ENCODE results near the gene BANP. TPM values are rescaled to one million over a fixed set of nuclear protein-coding genes. Genes with fewer than 3 reads are reported as not detected.

Gene BANP
- total and polyA plus RNA-seq, 2 experiments from 2014 or later = 26.7 to 27.9 TPM

DNA sequence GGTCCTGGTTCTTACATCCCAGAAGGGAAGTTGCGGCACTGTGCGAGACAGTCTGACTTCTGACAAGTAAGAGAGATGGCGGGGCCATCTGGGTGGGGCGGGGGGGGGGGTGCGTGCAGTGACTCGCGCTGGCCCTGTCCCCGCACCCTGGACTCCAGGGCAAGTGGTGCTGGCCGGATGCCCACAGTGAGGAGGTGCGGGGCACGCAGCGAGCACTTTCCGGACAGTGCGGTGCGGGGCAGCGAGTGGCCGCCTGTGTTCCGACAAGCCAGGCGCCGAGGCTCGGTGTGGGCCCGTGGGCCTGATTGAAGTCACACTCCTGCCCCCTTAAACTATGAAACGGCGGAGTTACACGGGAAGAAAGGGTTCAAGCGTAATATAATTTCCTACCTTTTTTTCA lies 106.4 kb downstream of the BANP start:
- Histone ChIP-seq H3K4me3 (no peak overlapping the region), H3K9me3 (ENCODE audit: low read depth) (no peaks in the 10 kb centered on the region), H3K27ac (no peak overlapping the region), H3K4me1 (ENCODE audit: low read depth) (peaks cover 5% of the 10 kb centered on the region), H3K27me3 (no peaks in the 10 kb centered on the region), H3K36me3 (no peaks in the 10 kb centered on the region)
- no peak for DNase-seq (ENCODE audit: low read depth in 1 of 2, low spot score in 1 of 2)
- TF ChIP-seq, protein P1, sequence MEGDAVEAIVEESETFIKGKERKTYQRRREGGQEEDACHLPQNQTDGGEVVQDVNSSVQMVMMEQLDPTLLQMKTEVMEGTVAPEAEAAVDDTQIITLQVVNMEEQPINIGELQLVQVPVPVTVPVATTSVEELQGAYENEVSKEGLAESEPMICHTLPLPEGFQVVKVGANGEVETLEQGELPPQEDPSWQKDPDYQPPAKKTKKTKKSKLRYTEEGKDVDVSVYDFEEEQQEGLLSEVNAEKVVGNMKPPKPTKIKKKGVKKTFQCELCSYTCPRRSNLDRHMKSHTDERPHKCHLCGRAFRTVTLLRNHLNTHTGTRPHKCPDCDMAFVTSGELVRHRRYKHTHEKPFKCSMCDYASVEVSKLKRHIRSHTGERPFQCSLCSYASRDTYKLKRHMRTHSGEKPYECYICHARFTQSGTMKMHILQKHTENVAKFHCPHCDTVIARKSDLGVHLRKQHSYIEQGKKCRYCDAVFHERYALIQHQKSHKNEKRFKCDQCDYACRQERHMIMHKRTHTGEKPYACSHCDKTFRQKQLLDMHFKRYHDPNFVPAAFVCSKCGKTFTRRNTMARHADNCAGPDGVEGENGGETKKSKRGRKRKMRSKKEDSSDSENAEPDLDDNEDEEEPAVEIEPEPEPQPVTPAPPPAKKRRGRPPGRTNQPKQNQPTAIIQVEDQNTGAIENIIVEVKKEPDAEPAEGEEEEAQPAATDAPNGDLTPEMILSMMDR (IDR thresholded peaks at IDR 0.05; ENCODE audit: low read depth, low read length) = no peak

DNA sequence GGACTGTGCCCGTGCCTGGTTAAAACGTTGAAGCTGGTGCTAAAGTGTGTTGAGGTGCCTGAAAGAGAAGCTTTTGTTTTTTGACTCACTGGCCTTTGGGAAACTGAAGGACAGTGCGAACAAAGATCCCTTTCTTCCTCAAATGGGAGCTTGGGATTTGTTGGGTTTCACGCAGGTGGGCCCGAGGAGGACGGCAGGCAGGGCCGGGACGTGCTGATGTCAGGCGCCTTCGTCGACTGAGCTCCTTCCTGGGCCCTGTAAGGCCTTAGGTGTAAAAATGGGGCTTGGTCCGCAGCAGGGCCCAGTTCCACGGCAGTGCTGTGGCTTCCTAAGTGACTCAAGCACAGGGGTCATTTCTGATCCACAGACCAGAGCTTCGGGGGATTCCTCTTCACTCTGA lies 106.9 kb downstream of the BANP start:
- TF ChIP-seq, protein P1 (IDR thresholded peaks at IDR 0.05; ENCODE audit: low read depth, low read length) = no peak
- Histone ChIP-seq H3K4me3 (no peak overlapping the region), H3K9me3 (ENCODE audit: low read depth) (no peaks in the 10 kb centered on the region), H3K27ac (no peak overlapping the region), H3K36me3 (no peaks in the 10 kb centered on the region), H3K27me3 (no peaks in the 10 kb centered on the region), H3K4me1 (ENCODE audit: low read depth) (peaks cover 5% of the 10 kb centered on the region)
- DNase-seq (ENCODE audit: low read depth in 1 of 2, low spot score in 1 of 2) = no peak

DNA sequence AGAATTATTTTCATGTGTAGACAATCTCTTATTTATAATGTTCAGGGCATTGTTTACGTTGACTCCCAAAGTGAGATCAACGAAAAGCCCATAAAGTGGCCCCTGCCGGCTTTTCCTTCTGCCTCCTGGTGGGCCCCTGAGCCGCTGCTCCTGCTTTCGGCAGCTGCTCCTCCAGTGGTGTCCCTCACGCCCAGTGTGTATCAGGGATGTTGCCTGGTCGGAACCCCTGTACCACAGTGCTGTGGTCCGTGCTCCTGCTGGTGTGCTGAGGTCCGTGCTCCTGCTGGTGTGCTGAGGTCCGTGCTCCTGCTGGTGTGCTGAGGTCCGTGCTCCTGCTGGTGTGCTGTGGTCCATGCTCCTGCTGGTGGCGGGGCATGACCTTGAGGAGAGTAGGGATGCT lies 107.6 kb downstream of the BANP start:
- Histone ChIP-seq H3K27ac (no peak overlapping the region), H3K9me3 (ENCODE audit: low read depth) (no peaks in the 10 kb centered on the region), H3K27me3 (no peaks in the 10 kb centered on the region), H3K4me3 (no peak overlapping the region), H3K4me1 (ENCODE audit: low read depth) (peaks cover 5% of the 10 kb centered on the region), H3K36me3 (no peaks in the 10 kb centered on the region)
- TF ChIP-seq, protein P1 (IDR thresholded peaks at IDR 0.05; ENCODE audit: low read depth, low read length) = no peak
- DNase-seq (ENCODE audit: low read depth in 1 of 2, low spot score in 1 of 2) = no peak

DNA sequence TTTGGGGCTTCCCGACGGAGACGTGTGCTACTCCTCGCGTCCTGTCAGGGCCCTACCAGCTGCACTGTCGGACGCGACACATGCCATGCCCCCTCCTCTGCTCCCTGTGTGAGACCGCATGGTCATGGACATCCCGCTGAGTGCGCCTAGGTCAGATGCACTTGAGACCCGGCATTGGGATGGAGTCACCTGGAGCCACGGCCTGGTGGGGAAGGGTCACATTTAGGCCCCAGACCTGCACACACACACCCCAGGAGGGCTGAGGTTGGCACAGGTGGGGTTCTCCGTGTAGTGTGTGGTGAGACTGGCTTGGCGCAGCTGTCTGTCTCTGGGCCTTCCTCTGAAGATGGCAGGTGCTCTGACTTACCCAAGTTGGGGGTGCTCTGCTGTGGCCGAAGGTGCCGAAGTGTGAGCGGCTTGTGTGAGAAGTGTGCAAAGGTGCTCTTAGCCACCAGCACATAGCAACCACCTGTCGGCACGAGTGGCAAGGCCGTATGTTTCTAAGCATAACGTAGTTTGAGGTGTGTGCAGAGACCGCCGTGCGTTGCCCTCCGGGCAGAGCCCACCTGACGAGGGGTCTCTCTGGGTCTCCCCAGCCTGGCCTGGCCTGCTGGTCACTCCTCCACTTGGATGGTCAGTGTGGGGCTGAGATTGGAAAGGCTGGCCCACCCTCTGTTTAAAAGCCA lies 108.6 kb downstream of the BANP start:
- Histone ChIP-seq H3K4me1 (ENCODE audit: low read depth) (peaks cover 5% of the 10 kb centered on the region), H3K4me3 (no peak overlapping the region), H3K36me3 (no peaks in the 10 kb centered on the region), H3K27ac (no peak overlapping the region), H3K27me3 (no peaks in the 10 kb centered on the region), H3K9me3 (ENCODE audit: low read depth) (no peaks in the 10 kb centered on the region)
- no peak for DNase-seq (ENCODE audit: low read depth in 1 of 2, low spot score in 1 of 2)
- TF ChIP-seq, protein P1 (IDR thresholded peaks at IDR 0.05; ENCODE audit: low read depth, low read length) = no peak

DNA sequence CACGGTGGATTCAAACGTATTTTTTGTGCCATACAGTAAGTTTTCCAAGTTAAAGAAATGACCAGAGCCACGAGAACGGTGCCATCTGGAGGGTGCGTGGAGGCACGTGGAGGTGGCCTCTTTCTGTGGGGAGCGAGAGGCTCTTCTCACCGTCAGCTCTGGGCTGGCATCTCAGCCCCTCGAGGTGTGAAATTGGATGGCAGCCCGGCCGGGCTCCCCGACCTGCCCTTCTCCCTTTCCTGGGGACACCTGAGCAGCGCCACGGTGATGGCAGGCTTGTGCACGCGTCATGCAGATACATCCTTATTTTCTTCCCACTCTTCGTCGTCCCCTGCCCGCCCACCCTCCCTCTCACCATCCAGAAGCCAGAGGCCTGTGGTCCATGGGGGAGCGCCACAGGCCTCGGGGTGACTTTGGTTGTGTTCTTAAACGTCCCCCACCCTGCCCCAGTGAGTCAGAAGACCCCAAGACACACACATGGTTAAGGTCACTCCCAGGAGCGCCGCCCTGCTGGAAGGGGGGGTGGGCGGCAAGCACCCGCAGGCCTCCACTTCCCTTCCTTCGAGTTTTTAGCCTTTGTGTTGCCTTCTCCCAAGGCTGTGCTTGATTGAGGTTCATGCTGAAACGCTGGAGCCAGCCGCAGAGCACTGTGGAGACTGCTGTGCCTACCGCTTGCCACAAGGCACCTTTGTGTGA lies 109.4 kb downstream of the BANP start:
- TF ChIP-seq, protein P1 (IDR thresholded peaks at IDR 0.05; ENCODE audit: low read depth, low read length) = no peak
- Histone ChIP-seq H3K4me1 (ENCODE audit: low read depth) (peaks cover 5% of the 10 kb centered on the region), H3K27me3 (no peaks in the 10 kb centered on the region), H3K27ac (no peak overlapping the region), H3K4me3 (no peak overlapping the region), H3K36me3 (no peaks in the 10 kb centered on the region), H3K9me3 (ENCODE audit: low read depth) (no peaks in the 10 kb centered on the region)
- no peak for DNase-seq (ENCODE audit: low read depth in 1 of 2, low spot score in 1 of 2)

All from cardiac muscle cell (in vitro differentiated cells and primary cell).